Neuronal stem cell (in vitro differentiated cells): ENCODE measurements around the gene TMEM79.
A peak's percentile ranks its signal among the peaks of the same experiment; 100 is the strongest.

ENCODE experiments used
- DNase-seq: peaks from one replicate; pipeline ENCODE4 v3.0.0-alpha.2; 2013; ENCODE audit warnings: low spot score
- H2AFZ ChIP-seq: one replicate; pipeline ENCODE4 v1.6.1; 2013; ENCODE audit warnings: mild to moderate bottlenecking, low read length, inconsistent platforms
- H2AK5ac ChIP-seq: 2 replicates; pipeline ENCODE4 v1.6.1; 2013; ENCODE audit warnings: low read depth, mild to moderate bottlenecking, inconsistent platforms, low read length, moderate library complexity, mixed read lengths
- H2BK120ac ChIP-seq: 2 replicates; pipeline ENCODE4 v1.6.1; 2013; ENCODE audit warnings: low read depth, mild to moderate bottlenecking, inconsistent platforms, low read length, moderate library complexity, mixed read lengths
- H2BK12ac ChIP-seq: one replicate; pipeline ENCODE4 v1.6.1; 2013; ENCODE audit warnings: low read length, inconsistent platforms
- H2BK15ac ChIP-seq: 2 replicates; pipeline ENCODE4 v1.6.1; 2013; ENCODE audit warnings: mild to moderate bottlenecking, low read length, inconsistent platforms, mixed read lengths
- H2BK5ac ChIP-seq: one replicate; pipeline ENCODE4 v1.6.1; 2013; ENCODE audit warnings: inconsistent platforms, mild to moderate bottlenecking, low read length, moderate library complexity
- H3K14ac ChIP-seq: one replicate; pipeline ENCODE4 v1.6.1; 2013; ENCODE audit warnings: low read length, inconsistent platforms
- H3K18ac ChIP-seq: 2 replicates; pipeline ENCODE4 v1.6.1; 2013; ENCODE audit warnings: low read length, inconsistent platforms
- H3K23ac ChIP-seq: 2 replicates; pipeline ENCODE4 v1.6.1; 2013; ENCODE audit warnings: low read depth, mild to moderate bottlenecking, mixed read lengths, low read length, inconsistent platforms; ENCODE audit not compliant: poor library complexity
- H3K27ac ChIP-seq: replicated peaks from 3 replicates; pipeline ENCODE4 v1.5.1; 2013; ENCODE audit warnings: low read length, inconsistent platforms
- H3K27me3 ChIP-seq, 3 experiments: 2 replicates each; pipeline ENCODE4 v1.6.1; 2013; ENCODE audit warnings: low read length in 3 of 3, mild to moderate bottlenecking in 2 of 3, inconsistent platforms in 1 of 3, low read depth in 1 of 3, mixed read lengths in 1 of 3, moderate library complexity in 1 of 3; ENCODE audit not compliant: control insufficient read depth in 3 of 3, insufficient read depth in 3 of 3
- H3K36me3 ChIP-seq, 2 donors: replicated peaks in 1 of 2; 2 replicates each; pipeline ENCODE4 v1.6.1; 2013; ENCODE audit warnings: low read length in 2 of 2; ENCODE audit not compliant: control insufficient read depth in 2 of 2, insufficient read depth in 2 of 2
- H3K4ac ChIP-seq: 2 replicates; pipeline ENCODE4 v1.6.1; 2013; ENCODE audit warnings: inconsistent platforms, mild to moderate bottlenecking, low read length, moderate library complexity
- H3K4me1 ChIP-seq, 2 donors: 1 replicate in 1 of 2; 2 replicates in 1 of 2; pipeline ENCODE4 v1.6.1; 2013; ENCODE audit warnings: low read length in 2 of 2, low read depth in 1 of 2; ENCODE audit not compliant: control insufficient read depth in 2 of 2, insufficient read depth in 1 of 2
- H3K4me2 ChIP-seq: one replicate; pipeline ENCODE4 v1.6.1; 2013; ENCODE audit warnings: mild to moderate bottlenecking, low read length, inconsistent platforms; ENCODE audit not compliant: insufficient read depth, poor library complexity, severe bottlenecking
- H3K4me3 ChIP-seq, 2 donors: 2 replicates each; pipeline ENCODE4 v1.5.1; 2013; ENCODE audit warnings: low read length in 2 of 2, mild to moderate bottlenecking in 2 of 2, inconsistent platforms in 1 of 2, moderate library complexity in 1 of 2
- H3K79me1 ChIP-seq: one replicate; pipeline ENCODE4 v1.6.1; 2013; ENCODE audit warnings: low read depth, mild to moderate bottlenecking, inconsistent platforms, low read length, moderate library complexity
- H3K9ac ChIP-seq: one replicate; pipeline ENCODE4 v1.6.1; 2013; ENCODE audit warnings: mild to moderate bottlenecking, low read depth, low read length, inconsistent platforms; ENCODE audit not compliant: poor library complexity
- H3K9me3 ChIP-seq, 2 donors: replicated peaks in 1 of 2; 2 replicates each; pipeline versions ENCODE3 to v1.6.1; 2013; ENCODE audit warnings: low read length in 2 of 2, mild to moderate bottlenecking in 2 of 2, inconsistent platforms in 1 of 2, low read depth in 1 of 2, mixed read lengths in 1 of 2, moderate library complexity in 1 of 2; ENCODE audit not compliant: control insufficient read depth in 2 of 2, insufficient read depth in 1 of 2
- H4K8ac ChIP-seq: one replicate; pipeline ENCODE4 v1.6.1; 2013; ENCODE audit warnings: low read depth, mild to moderate bottlenecking, inconsistent platforms, low read length, moderate library complexity
- H4K91ac ChIP-seq: one replicate; pipeline ENCODE4 v1.6.1; 2013; ENCODE audit warnings: low read length, low read depth, mild to moderate bottlenecking, inconsistent platforms; ENCODE audit not compliant: poor library complexity
- WGBS, 2 donors: extraction: QIAGEN DNeasy Blood & Tissue Kit; methylation state at CpG; one replicate each; pipeline ENCODE4 v1.1.7; 2013; ENCODE audit warnings: missing lambda C conversion rate in 2 of 2, mixed read lengths in 1 of 2; ENCODE audit not compliant: insufficient read length in 2 of 2, insufficient replicate concordance in 1 of 2; ENCODE audit errors: extremely low coverage in 2 of 2; 5-methylcytosine and 5-hydroxymethylcytosine counted together

Gene TMEM79

DNA sequence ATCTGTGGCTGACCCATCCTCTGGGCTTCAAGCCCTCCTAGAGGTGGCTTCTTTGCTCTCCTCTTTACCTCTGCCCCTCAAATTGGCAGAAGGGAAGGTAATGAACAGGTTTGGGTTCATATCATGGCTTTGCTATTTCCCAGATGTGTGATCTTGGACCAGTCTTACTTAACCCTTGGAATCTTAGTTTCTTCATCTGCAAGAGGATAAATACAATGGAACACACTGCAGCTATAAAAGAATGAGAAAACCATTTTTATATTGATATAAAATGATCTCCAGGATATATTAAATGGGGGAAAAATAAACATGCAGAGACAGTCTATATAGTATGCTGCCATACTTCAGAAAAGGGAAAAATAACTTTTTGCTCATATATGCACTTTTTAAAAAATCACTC lies 5.7 kb downstream of the TMEM79 start:
- no peaks in the 10 kb centered on the region for H3K27me3 ChIP-seq
- no peak overlapping the region for H2BK5ac ChIP-seq
- H3K36me3 ChIP-seq: peaks cover 2 to 4% of the 10 kb centered on the region in 2 donors
- H3K4ac ChIP-seq: no peak overlapping the region
- no peak overlapping the region for H3K18ac ChIP-seq
- H2AFZ ChIP-seq: no peak overlapping the region
- no peak overlapping the region for H3K4me2 ChIP-seq
- H2AK5ac ChIP-seq: no peak overlapping the region
- no peak overlapping the region for H3K9ac ChIP-seq
- no peak overlapping the region for H4K91ac ChIP-seq
- no peak overlapping the region for H2BK12ac ChIP-seq
- H3K4me1 ChIP-seq: peaks cover 0 to 6% of the 10 kb centered on the region in 2 donors
- peaks cover 3% of the 10 kb centered on the region for H3K79me1 ChIP-seq
- no peak overlapping the region for H3K4me3 ChIP-seq
- no peak for DNase-seq
- no peak overlapping the region for H2BK120ac ChIP-seq
- no peak overlapping the region for H3K23ac ChIP-seq
- H3K14ac ChIP-seq: no peak overlapping the region
- H4K8ac ChIP-seq: no peak overlapping the region
- no peaks in the 10 kb centered on the region for H3K9me3 ChIP-seq
- H3K27ac ChIP-seq: no peak overlapping the region
- no peak overlapping the region for H2BK15ac ChIP-seq

DNA sequence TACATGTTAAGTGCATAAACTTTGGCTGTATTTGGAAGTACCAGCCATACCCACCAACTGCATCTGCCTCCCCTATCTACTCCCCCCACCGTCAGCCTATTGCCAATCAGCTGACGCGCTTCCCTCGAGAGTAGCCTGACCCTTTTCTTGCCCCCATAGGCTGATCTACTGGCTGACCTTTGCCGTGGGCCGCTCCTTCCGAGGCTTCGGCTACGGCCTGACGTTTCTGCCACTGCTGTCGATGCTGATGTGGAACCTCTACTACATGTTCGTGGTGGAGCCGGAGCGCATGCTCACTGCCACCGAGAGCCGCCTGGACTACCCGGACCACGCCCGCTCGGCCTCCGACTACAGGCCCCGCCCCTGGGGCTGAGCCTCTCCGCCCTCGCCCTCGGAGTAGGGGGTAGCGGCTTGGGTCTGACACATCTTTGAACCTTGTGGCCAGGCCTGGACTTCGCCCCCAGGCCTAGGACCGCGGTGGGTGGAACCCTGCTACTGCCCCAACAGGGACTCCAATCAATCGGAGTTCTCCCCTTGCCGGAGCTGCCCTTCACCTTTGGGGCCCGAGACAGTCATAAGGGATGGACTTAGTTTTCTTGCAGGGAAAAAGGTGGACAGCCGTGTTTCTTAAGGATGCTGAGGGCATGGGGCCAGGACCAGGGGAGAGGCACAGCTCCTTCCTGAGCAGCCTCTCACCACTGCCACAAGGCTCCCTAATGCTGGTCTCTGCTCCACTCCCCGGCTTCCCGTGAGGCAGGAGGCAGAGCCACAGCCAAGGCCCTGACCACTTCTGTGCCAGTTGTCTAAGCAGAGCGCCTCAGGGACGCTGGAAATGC lies 7.3 kb downstream of the TMEM79 start:
- no peak overlapping the region for H4K8ac ChIP-seq
- no peaks in the 10 kb centered on the region for H3K27me3 ChIP-seq
- H2AK5ac ChIP-seq: peak overlapping the region; percentile 24
- H3K79me1 ChIP-seq: peaks cover 5% of the 10 kb centered on the region
- H2BK15ac ChIP-seq: peak overlapping the region; percentile 46
- H3K9ac ChIP-seq: peak overlapping the region; percentile 89
- no peaks in the 10 kb centered on the region for H3K9me3 ChIP-seq
- H2BK12ac ChIP-seq: no peak overlapping the region
- WGBS, 2 donors: no CpG with 5 or more reads among the region's 37 CpGs
- H3K36me3 ChIP-seq: peaks cover 0 to 2% of the 10 kb centered on the region in 2 donors
- H3K23ac ChIP-seq: peak overlapping the region; percentile 87
- peak overlapping the region; percentile 82 for H4K91ac ChIP-seq
- peak overlapping the region; percentile 62 for H2BK5ac ChIP-seq
- H2AFZ ChIP-seq: no peak overlapping the region
- peaks cover 2 to 10% of the 10 kb centered on the region in 2 donors for H3K4me1 ChIP-seq
- H3K4ac ChIP-seq: no peak overlapping the region
- H3K18ac ChIP-seq: peak overlapping the region; percentile 82
- H3K27ac ChIP-seq: peak overlapping the region; percentile 61
- H3K4me2 ChIP-seq: peak overlapping the region; percentile 84
- DNase-seq: peak; percentile 64
- no peak overlapping the region for H3K14ac ChIP-seq
- H2BK120ac ChIP-seq: no peak overlapping the region
- peak overlapping the region in 1 of 2 donors; percentile 87 for H3K4me3 ChIP-seq

DNA sequence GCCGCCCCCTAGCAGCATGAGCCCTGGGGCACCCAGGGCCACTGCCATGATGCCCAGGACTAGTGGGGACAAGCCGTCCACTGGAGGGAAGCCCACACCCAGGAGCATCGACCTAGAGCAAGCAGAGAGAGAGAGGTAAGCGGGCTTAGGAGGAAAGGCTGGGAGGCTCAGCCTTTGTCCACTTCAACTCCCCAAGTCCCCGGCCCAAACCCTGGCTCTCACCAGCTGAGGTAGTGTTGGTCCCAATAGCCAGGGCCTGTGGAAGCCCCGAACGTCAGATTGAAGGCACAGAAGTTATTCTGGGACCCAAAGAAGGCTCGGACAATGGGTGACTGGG lies 8.9 kb downstream of the TMEM79 start:
- no peak overlapping the region for H3K14ac ChIP-seq
- H2BK120ac ChIP-seq: no peak overlapping the region
- H3K9ac ChIP-seq: no peak overlapping the region
- no peak overlapping the region for H3K18ac ChIP-seq
- no CpG with 5 or more reads among the region's 8 CpGs for WGBS, 2 donors
- no peaks in the 10 kb centered on the region for H3K9me3 ChIP-seq
- H3K79me1 ChIP-seq: peaks cover 5% of the 10 kb centered on the region
- H3K27ac ChIP-seq: no peak overlapping the region
- H2BK5ac ChIP-seq: no peak overlapping the region
- no peak overlapping the region for H3K23ac ChIP-seq
- H2AK5ac ChIP-seq: no peak overlapping the region
- H2BK12ac ChIP-seq: no peak overlapping the region
- no peak overlapping the region for H3K4me2 ChIP-seq
- no peaks in the 10 kb centered on the region for H3K27me3 ChIP-seq
- no peak overlapping the region for H4K91ac ChIP-seq
- peaks cover 0 to 2% of the 10 kb centered on the region in 2 donors for H3K36me3 ChIP-seq
- H4K8ac ChIP-seq: no peak overlapping the region
- DNase-seq: no peak
- no peak overlapping the region for H2AFZ ChIP-seq
- no peak overlapping the region for H3K4me3 ChIP-seq
- no peak overlapping the region for H2BK15ac ChIP-seq
- peaks cover 2 to 10% of the 10 kb centered on the region in 2 donors for H3K4me1 ChIP-seq
- no peak overlapping the region for H3K4ac ChIP-seq

DNA sequence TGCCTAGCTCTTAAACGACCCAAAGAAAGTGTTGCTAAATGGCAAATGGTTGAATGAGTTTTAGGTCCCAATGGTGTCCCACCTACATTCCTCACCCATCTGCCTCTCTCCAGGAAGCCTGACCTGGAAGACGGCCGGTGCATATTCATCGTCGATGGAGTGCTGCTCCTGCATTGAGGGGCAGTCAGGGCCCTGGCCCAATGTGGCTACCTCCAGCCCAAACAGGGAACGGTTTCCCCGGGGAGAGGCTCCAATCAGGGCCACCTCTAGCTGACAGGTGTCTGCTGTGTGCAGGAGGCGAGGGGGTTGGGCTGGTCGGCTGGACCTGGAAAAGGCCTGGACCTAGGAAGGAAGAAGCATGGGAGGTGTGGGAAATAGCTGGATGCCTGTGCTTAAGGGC lies 9.8 kb downstream of the TMEM79 start:
- Histone ChIP-seq H3K18ac (no peak overlapping the region), H4K8ac (no peak overlapping the region)

More for the DNA sequence above, 9.8 kb downstream of the TMEM79 start:
- no peak overlapping the region for H2AK5ac ChIP-seq
- no peak overlapping the region for H4K91ac ChIP-seq
- H3K9me3 ChIP-seq: no peaks in the 10 kb centered on the region
- no peaks in the 10 kb centered on the region for H3K27me3 ChIP-seq
- H3K4me1 ChIP-seq: peaks cover 2 to 10% of the 10 kb centered on the region in 2 donors
- no peak overlapping the region for H3K4me3 ChIP-seq
- no CpG with 5 or more reads among the region's 9 CpGs for WGBS, 2 donors
- no peak overlapping the region for H2BK15ac ChIP-seq
- no peak overlapping the region for H3K27ac ChIP-seq
- H2BK120ac ChIP-seq: no peak overlapping the region
- H3K14ac ChIP-seq: no peak overlapping the region
- peaks cover 0 to 2% of the 10 kb centered on the region in 2 donors for H3K36me3 ChIP-seq
- H2BK12ac ChIP-seq: no peak overlapping the region
- H3K9ac ChIP-seq: no peak overlapping the region
- DNase-seq: no peak
- no peak overlapping the region for H2BK5ac ChIP-seq
- H3K79me1 ChIP-seq: peaks cover 5% of the 10 kb centered on the region
- no peak overlapping the region for H3K4me2 ChIP-seq
- H3K4ac ChIP-seq: no peak overlapping the region
- no peak overlapping the region for H2AFZ ChIP-seq
- no peak overlapping the region for H3K23ac ChIP-seq
